IMR-90 (cell line): ENCODE results near the gene KRT71. TPM values are rescaled to one million over a fixed set of nuclear protein-coding genes. Genes with fewer than 3 reads are reported as not detected.

ENCODE experiments used
- ATAC-seq: fragments of 200-7000 bp; cut with Tn5 transposase; 2 replicates; pipeline ENCODE4 v1.9.1; 2020; ENCODE audit warnings: low read depth, mild to moderate bottlenecking, moderate library complexity
- BruUV-seq: library from RNA; stranded (reverse); fragments of 400-500 nt; replicated peaks from 2 replicates; lab custom pipeline; 2021; lab: Mats Ljungman, UMichigan
- CTCF ChIA-PET: fragments of 300-600 bp; formaldehyde crosslinking; extraction: SDS; loops from one replicate; lab custom pipeline; 2021; ENCODE audit warnings: antibody characterized with exemption; lab: Yijun Ruan, JAX
- POLR2A ChIA-PET: fragments of 300-600 bp; sonication (Branson Sonifier 250); formaldehyde crosslinking; loops from one replicate; lab custom pipeline; 2022; ENCODE audit warnings: antibody characterized with exemption; ENCODE audit not compliant: unreplicated experiment; lab: Charles Lee
- DNase-seq: peaks from one replicate; pipeline ENCODE4 v3.0.0; 2013
- H2AFZ ChIP-seq: replicated peaks from 2 replicates; pipeline ENCODE3; 2013; ENCODE audit warnings: low read length, mild to moderate bottlenecking; ENCODE audit not compliant: poor library complexity
- H2AK5ac ChIP-seq: 2 replicates; pipeline ENCODE4 v1.6.1; 2013; ENCODE audit warnings: low read depth, low read length, inconsistent platforms
- H2AK9ac ChIP-seq: replicated peaks from 2 replicates; pipeline ENCODE3; 2013; ENCODE audit warnings: mild to moderate bottlenecking, low read depth, low read length, moderate library complexity; ENCODE audit not compliant: poor library complexity
- H2BK120ac ChIP-seq: 2 replicates; pipeline ENCODE4 v1.6.1; 2013; ENCODE audit warnings: low read depth, low read length, inconsistent platforms
- H2BK15ac ChIP-seq: 3 replicates; pipeline ENCODE4 v1.6.1; 2013; ENCODE audit warnings: low read depth, low read length, inconsistent platforms
- H2BK20ac ChIP-seq: 2 replicates; pipeline ENCODE4 v1.6.1; 2013; ENCODE audit warnings: low read depth, mild to moderate bottlenecking, inconsistent platforms, low read length, moderate library complexity
- H2BK5ac ChIP-seq: 2 replicates; pipeline ENCODE4 v1.6.1; 2013; ENCODE audit warnings: mild to moderate bottlenecking, low read depth, low read length, inconsistent platforms; ENCODE audit not compliant: poor library complexity, severe bottlenecking
- H3K14ac ChIP-seq: replicated peaks from 2 replicates; pipeline ENCODE4 v1.6.1; 2013; ENCODE audit warnings: low read depth, low read length, inconsistent platforms
- H3K18ac ChIP-seq: 2 replicates; pipeline ENCODE4 v1.6.1; 2013; ENCODE audit warnings: low read depth, low read length, control low read depth
- H3K23ac ChIP-seq: 2 replicates; pipeline ENCODE4 v1.6.1; 2013; ENCODE audit warnings: low read depth, low read length, inconsistent platforms
- H3K27ac ChIP-seq: 2 replicates; pipeline ENCODE4 v1.5.1; 2013; ENCODE audit warnings: mild to moderate bottlenecking, control low read depth, low read length; ENCODE audit not compliant: insufficient read depth
- H3K27me3 ChIP-seq: 2 replicates; pipeline ENCODE4 v1.6.1; 2013; ENCODE audit warnings: low read length; ENCODE audit not compliant: control insufficient read depth, insufficient read depth
- H3K36me3 ChIP-seq: 2 replicates; pipeline ENCODE4 v1.6.1; 2013; ENCODE audit warnings: low read length, mixed read lengths; ENCODE audit not compliant: control insufficient read depth, insufficient read depth
- H3K4ac ChIP-seq: 2 replicates; pipeline ENCODE4 v1.6.1; 2013; ENCODE audit warnings: low read depth, low read length, inconsistent platforms
- H3K4me1 ChIP-seq: 2 replicates; pipeline ENCODE4 v1.6.1; 2013; ENCODE audit warnings: low read length, mixed read lengths; ENCODE audit not compliant: control insufficient read depth, insufficient read depth
- H3K4me2 ChIP-seq: 2 replicates; pipeline ENCODE4 v1.6.1; 2013; ENCODE audit warnings: low read depth, mild to moderate bottlenecking, control low read depth, low read length, moderate library complexity
- H3K4me3 ChIP-seq: 2 replicates; pipeline ENCODE4 v1.5.1; 2013; ENCODE audit warnings: low read depth, mild to moderate bottlenecking, control low read depth, low read length, moderate library complexity; ENCODE audit not compliant: insufficient read depth
- H3K56ac ChIP-seq: 2 replicates; pipeline ENCODE4 v1.6.1; 2013; ENCODE audit warnings: low read length, inconsistent platforms; ENCODE audit not compliant: insufficient read depth; ENCODE audit errors: extremely low read depth
- H3K79me1 ChIP-seq, 2 experiments: 2 replicates each; pipeline ENCODE4 v1.6.1; 2013; ENCODE audit warnings: low read length in 2 of 2, inconsistent platforms in 1 of 2, low read depth in 1 of 2
- H3K9ac ChIP-seq: 2 replicates; pipeline ENCODE4 v1.6.1; 2013; ENCODE audit warnings: low read depth, low read length, control low read depth
- H3K9me1 ChIP-seq: 2 replicates; pipeline ENCODE4 v1.6.1; 2013; ENCODE audit warnings: low read length, inconsistent platforms; ENCODE audit not compliant: insufficient read depth
- H3K9me3 ChIP-seq: 2 replicates; pipeline ENCODE4 v1.6.1; 2013; ENCODE audit warnings: low read length; ENCODE audit not compliant: control insufficient read depth, insufficient read depth
- H4K20me1 ChIP-seq: 2 replicates; pipeline ENCODE4 v1.6.1; 2013; ENCODE audit warnings: low read length, inconsistent platforms; ENCODE audit not compliant: insufficient read depth
- H4K5ac ChIP-seq: 2 replicates; pipeline ENCODE4 v1.6.1; 2013; ENCODE audit warnings: mild to moderate bottlenecking, low read depth, low read length, control low read depth
- H4K8ac ChIP-seq, 2 experiments: 2 replicates each; pipeline ENCODE4 v1.6.1; 2013; ENCODE audit warnings: low read depth in 2 of 2, low read length in 2 of 2, control low read depth in 1 of 2, inconsistent platforms in 1 of 2
- H4K91ac ChIP-seq: 2 replicates; pipeline ENCODE4 v1.6.1; 2013; ENCODE audit warnings: low read depth, low read length, inconsistent platforms; ENCODE audit not compliant: insufficient read depth
- BHLHE40 ChIP-seq: fragments of 150-350 bp; IDR thresholded peaks from 2 replicates; pipeline ENCODE4 v1.6.1; 2016; ENCODE audit warnings: mild to moderate bottlenecking, low read depth, low read length
- CEBPB ChIP-seq: IDR thresholded peaks from 2 replicates; pipeline ENCODE4 v1.6.1; 2012; ENCODE audit warnings: low read depth, low read length, improper control_type of control experiment
- CHD1 ChIP-seq: IDR thresholded peaks from 2 replicates; pipeline ENCODE4 v1.6.1; 2012; ENCODE audit warnings: low read depth, low read length, improper control_type of control experiment
- FOS ChIP-seq: fragments of 150-350 bp; IDR thresholded peaks from 2 replicates; pipeline ENCODE4 v1.6.1; 2016; ENCODE audit warnings: low read depth, low read length
- MAFK ChIP-seq: IDR thresholded peaks from 2 replicates; pipeline ENCODE4 v1.6.1; 2012; ENCODE audit warnings: low read depth, low read length, improper control_type of control experiment
- MAZ ChIP-seq: IDR thresholded peaks from 2 replicates; pipeline ENCODE4 v1.6.1; 2012; ENCODE audit warnings: low read depth, mild to moderate bottlenecking, low read length, improper control_type of control experiment, moderate library complexity, borderline replicate concordance
- MXI1 ChIP-seq: IDR thresholded peaks from 2 replicates; pipeline ENCODE4 v1.6.1; 2012; ENCODE audit warnings: low read depth, mild to moderate bottlenecking, low read length, moderate library complexity, borderline replicate concordance
- NFE2L2 ChIP-seq: fragments of 150-350 bp; IDR thresholded peaks from 2 replicates; pipeline ENCODE4 v1.6.1; 2016; ENCODE audit warnings: low read depth, mild to moderate bottlenecking, low read length
- POLR2A ChIP-seq: IDR thresholded peaks from 2 replicates; pipeline ENCODE4 v1.6.1; 2012; ENCODE audit warnings: mild to moderate bottlenecking, low read depth, low read length
- RAD21 ChIP-seq: IDR thresholded peaks from 2 replicates; pipeline ENCODE4 v1.6.1; 2012; ENCODE audit warnings: low read length, improper control_type of control experiment
- RCOR1 ChIP-seq: IDR thresholded peaks from 2 replicates; pipeline ENCODE4 v1.6.1; 2012; ENCODE audit warnings: mild to moderate bottlenecking, low read length, improper control_type of control experiment; ENCODE audit not compliant: insufficient replicate concordance
- RFX5 ChIP-seq: IDR thresholded peaks from 2 replicates; pipeline ENCODE4 v1.8.0; 2012; ENCODE audit warnings: low read depth, mild to moderate bottlenecking, low read length, moderate library complexity
- SMC3 ChIP-seq: fragments of 150-350 bp; IDR thresholded peaks from 2 replicates; pipeline ENCODE4 v1.6.1; 2016; ENCODE audit warnings: low read depth, mild to moderate bottlenecking, antibody characterized with exemption, low read length, moderate library complexity
- WGBS, 2 experiments: methylation state at CpG; one replicate each; pipeline versions ENCODE4 v1.1.5 to v1.1.7; 2013; ENCODE audit warnings: missing lambda C conversion rate in 2 of 2; ENCODE audit not compliant: insufficient read length in 1 of 2; ENCODE audit errors: extremely low coverage in 2 of 2; 5-methylcytosine and 5-hydroxymethylcytosine counted together
- dilution Hi-C: fragments of 300-500 bp; cut with HindIII; formaldehyde crosslinking; loops from one replicate; pipeline ENCODE4 v1.14.3; 2018; ENCODE audit warnings: low sequenced_read_pairs; ENCODE audit not compliant: unreplicated experiment
- in situ Hi-C: fragments of 300-500 bp; cut with MboI; formaldehyde crosslinking; loops from 3 replicates; pipeline ENCODE4 v1.14.3; 2019; ENCODE audit warnings: low sequenced_read_pairs, inconsistent platforms, mixed read lengths
- intact Hi-C: fragments of 100-400 bp; cut with micrococcal nuclease; formaldehyde crosslinking; loops from 2 replicates; pipeline ENCODE4 v1.10.0; 2022
- polyA plus RNA-seq, 3 experiments: library from polyadenylated mRNA; depleted of rRNA; stranded (reverse); fragments of >200 nt; gene quantifications; 2 replicates each; pipeline ENCODE4 v1.2.3, GENCODE V29; 2012; ENCODE audit warnings: low replicate concordance in 1 of 3
- total RNA-seq: library from RNA; depleted of rRNA; stranded (reverse); fragments of >200 nt; gene quantifications from 2 replicates; pipeline ENCODE4 v1.2.3, GENCODE V29; 2012
- TF ChIP-seq, protein P1 (sequence below): conservative IDR thresholded peaks from 2 replicates; pipeline ENCODE4 v1.5.1; 2012; ENCODE audit warnings: mild to moderate bottlenecking, low read depth, low read length, improper control_type of control experiment
- TF ChIP-seq, protein P2 (sequence below): fragments of 150-350 bp; IDR thresholded peaks from 2 replicates; pipeline ENCODE4 v1.6.1; 2016; ENCODE audit warnings: low read depth, mild to moderate bottlenecking, low read length, moderate library complexity, borderline replicate concordance

The KRT71 gene
- total and polyA plus RNA-seq, 2 of the 4 experiments (the other 2 are of a cell fraction): not detected

DNA sequence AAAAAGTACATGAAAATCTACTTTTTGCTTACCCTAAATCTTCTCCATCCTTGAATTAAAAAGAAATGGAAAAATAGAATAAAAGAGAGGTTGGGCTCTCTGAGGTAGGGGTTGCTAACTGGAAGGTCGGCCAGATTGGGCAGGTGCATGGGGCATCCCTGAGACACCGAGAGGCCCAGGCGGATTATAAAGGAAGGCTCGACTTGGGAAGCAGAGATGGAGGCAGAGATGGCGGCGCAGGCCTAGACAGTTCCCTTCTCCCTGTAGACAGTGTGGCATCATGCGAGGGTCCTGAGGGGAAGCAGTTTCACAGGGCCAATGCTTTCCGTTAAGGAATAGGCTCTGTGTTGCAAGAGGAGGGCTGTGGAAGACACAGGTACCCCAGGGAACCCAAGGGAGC, 24.4 kb upstream of the KRT71 start:
- in situ Hi-C loops: no loop called here
- H3K4me2 ChIP-seq: no peak overlapping the region

More for the DNA sequence above, 24.4 kb upstream of the KRT71 start:
- Histone ChIP-seq H4K5ac (no peak overlapping the region), H3K4me3 (no peak overlapping the region), H4K20me1 (no peaks in the 10 kb centered on the region), H2BK15ac (no peak overlapping the region), H4K8ac (no peak overlapping the region), H2BK20ac (no peak overlapping the region), H3K18ac (no peak overlapping the region), H3K27me3 (peaks cover 53% of the 10 kb centered on the region), H3K79me1 (no peaks in the 10 kb centered on the region), H2AK9ac (no peak overlapping the region), H3K27ac (no peak overlapping the region), H3K36me3 (no peaks in the 10 kb centered on the region), H2AFZ (no peak overlapping the region), H3K9ac (no peak overlapping the region), H2BK120ac (no peak overlapping the region), H3K23ac (no peak overlapping the region), H3K56ac (no peak overlapping the region), H3K4me1 (no peaks in the 10 kb centered on the region), H2AK5ac (no peak overlapping the region), H2BK5ac (no peak overlapping the region), H3K14ac (no peak overlapping the region), H3K4ac (no peak overlapping the region), H3K9me3 (no peaks in the 10 kb centered on the region), H4K91ac (no peak overlapping the region), H3K9me1 (no peaks in the 10 kb centered on the region)
- intact Hi-C loops (no loop called here), dilution Hi-C loops (no loop called here)
- TF ChIP-seq MXI1: no peak
- TF ChIP-seq NFE2L2: no peak
- no peak for TF ChIP-seq RCOR1
- TF ChIP-seq CEBPB: no peak
- no peak for TF ChIP-seq SMC3
- no peak for TF ChIP-seq RAD21
- no peak for TF ChIP-seq FOS
- TF ChIP-seq, protein P1, sequence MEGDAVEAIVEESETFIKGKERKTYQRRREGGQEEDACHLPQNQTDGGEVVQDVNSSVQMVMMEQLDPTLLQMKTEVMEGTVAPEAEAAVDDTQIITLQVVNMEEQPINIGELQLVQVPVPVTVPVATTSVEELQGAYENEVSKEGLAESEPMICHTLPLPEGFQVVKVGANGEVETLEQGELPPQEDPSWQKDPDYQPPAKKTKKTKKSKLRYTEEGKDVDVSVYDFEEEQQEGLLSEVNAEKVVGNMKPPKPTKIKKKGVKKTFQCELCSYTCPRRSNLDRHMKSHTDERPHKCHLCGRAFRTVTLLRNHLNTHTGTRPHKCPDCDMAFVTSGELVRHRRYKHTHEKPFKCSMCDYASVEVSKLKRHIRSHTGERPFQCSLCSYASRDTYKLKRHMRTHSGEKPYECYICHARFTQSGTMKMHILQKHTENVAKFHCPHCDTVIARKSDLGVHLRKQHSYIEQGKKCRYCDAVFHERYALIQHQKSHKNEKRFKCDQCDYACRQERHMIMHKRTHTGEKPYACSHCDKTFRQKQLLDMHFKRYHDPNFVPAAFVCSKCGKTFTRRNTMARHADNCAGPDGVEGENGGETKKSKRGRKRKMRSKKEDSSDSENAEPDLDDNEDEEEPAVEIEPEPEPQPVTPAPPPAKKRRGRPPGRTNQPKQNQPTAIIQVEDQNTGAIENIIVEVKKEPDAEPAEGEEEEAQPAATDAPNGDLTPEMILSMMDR: no peak
- TF ChIP-seq MAFK: no peak
- TF ChIP-seq RFX5: no peak
- TF ChIP-seq, protein P2, sequence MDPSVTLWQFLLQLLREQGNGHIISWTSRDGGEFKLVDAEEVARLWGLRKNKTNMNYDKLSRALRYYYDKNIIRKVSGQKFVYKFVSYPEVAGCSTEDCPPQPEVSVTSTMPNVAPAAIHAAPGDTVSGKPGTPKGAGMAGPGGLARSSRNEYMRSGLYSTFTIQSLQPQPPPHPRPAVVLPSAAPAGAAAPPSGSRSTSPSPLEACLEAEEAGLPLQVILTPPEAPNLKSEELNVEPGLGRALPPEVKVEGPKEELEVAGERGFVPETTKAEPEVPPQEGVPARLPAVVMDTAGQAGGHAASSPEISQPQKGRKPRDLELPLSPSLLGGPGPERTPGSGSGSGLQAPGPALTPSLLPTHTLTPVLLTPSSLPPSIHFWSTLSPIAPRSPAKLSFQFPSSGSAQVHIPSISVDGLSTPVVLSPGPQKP: no peak
- TF ChIP-seq MAZ: no peak
- no peak for TF ChIP-seq BHLHE40
- no peak for TF ChIP-seq POLR2A
- no peak for TF ChIP-seq CHD1
- ChIA-PET CTCF (no interaction called here), POLR2A (no interaction called here)
- no peak for ATAC-seq
- no peak for DNase-seq
- no TSS peak for BruUV-seq
- 56% methylated on average over 3 of the region's 8 CpGs; no CpG with 5 or more reads in 1 of the 2 experiments for WGBS, 2 experiments
